Ishikawa (cell line): ENCODE measurements around the gene UBAC2.

ENCODE experiments used
- TAF1 ChIP-seq: IDR thresholded peaks from 2 replicates; pipeline ENCODE4 v1.6.1; 2012; ENCODE audit warnings: low read depth, mild to moderate bottlenecking
- TF ChIP-seq, protein P1 (sequence below): IDR thresholded peaks from 2 replicates; pipeline ENCODE4 v1.6.1; 2012; ENCODE audit warnings: low read depth, mild to moderate bottlenecking

DNA sequence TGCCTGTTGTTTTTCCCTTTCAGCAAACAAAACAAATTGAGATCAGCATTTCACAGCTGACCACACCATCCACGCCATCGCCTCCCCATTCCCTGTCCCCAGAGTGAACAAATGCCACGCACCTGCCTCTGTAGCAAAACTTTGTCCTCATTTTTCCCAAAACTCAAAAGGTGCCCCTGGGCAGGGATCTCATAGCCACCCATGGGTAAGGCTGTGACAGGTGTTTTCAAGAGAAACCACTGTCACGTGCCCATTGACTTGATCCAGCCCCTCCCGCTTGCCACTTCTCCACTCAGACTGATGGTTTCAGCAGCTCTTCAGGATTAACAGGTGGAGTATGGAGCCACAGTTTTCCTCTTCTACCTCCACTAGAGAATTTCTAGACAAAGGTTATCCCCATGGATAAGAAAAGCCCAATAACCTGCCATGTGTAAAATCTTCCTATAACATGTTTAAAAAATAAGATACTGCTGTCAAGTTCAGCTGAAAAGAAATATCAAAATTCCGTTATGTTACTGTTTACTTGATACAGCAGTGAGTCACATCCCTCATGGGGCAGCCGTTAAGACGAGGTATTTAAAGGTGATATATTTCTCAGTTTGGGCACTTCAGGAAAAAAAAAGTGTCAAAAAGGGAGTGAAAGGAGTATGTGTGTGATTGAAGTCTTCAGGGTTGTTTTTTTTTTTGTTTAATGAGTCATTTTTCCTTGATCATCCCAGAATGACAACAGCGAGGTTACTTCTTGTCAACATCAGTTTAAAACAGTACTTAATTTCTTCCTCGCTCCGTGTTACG lies 170.0 kb downstream of the UBAC2 start:
- TF ChIP-seq, protein P1, sequence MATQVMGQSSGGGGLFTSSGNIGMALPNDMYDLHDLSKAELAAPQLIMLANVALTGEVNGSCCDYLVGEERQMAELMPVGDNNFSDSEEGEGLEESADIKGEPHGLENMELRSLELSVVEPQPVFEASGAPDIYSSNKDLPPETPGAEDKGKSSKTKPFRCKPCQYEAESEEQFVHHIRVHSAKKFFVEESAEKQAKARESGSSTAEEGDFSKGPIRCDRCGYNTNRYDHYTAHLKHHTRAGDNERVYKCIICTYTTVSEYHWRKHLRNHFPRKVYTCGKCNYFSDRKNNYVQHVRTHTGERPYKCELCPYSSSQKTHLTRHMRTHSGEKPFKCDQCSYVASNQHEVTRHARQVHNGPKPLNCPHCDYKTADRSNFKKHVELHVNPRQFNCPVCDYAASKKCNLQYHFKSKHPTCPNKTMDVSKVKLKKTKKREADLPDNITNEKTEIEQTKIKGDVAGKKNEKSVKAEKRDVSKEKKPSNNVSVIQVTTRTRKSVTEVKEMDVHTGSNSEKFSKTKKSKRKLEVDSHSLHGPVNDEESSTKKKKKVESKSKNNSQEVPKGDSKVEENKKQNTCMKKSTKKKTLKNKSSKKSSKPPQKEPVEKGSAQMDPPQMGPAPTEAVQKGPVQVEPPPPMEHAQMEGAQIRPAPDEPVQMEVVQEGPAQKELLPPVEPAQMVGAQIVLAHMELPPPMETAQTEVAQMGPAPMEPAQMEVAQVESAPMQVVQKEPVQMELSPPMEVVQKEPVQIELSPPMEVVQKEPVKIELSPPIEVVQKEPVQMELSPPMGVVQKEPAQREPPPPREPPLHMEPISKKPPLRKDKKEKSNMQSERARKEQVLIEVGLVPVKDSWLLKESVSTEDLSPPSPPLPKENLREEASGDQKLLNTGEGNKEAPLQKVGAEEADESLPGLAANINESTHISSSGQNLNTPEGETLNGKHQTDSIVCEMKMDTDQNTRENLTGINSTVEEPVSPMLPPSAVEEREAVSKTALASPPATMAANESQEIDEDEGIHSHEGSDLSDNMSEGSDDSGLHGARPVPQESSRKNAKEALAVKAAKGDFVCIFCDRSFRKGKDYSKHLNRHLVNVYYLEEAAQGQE = no peak
- TF ChIP-seq TAF1 = no peak
